Peyer's patch (tissue), 4 donors: ENCODE results near the gene CNOT10. TPM values are rescaled to one million over a fixed set of nuclear protein-coding genes. Genes with fewer than 3 reads are reported as not detected.
"Not testable (repeated sequence)": the region's sequence is repeated elsewhere in the genome, so short reads cannot be mapped to it uniquely, and the experiment has no call there.

Source experiments
- DNase-seq, 3 donors: peaks; one replicate each; pipeline ENCODE4 v3.0.0-alpha.2; 2017 to 2019
- H3K27ac ChIP-seq, 4 donors: fragments of 200-600 bp; sonication (generic); one replicate each; pipeline ENCODE4 v1.5.1; 2016 to 2019
- H3K27me3 ChIP-seq, 2 donors: fragments of 200-600 bp; sonication (generic); one replicate each; pipeline ENCODE4 v1.5.1; 2019
- H3K36me3 ChIP-seq, 3 donors: fragments of 200-600 bp; sonication (generic); one replicate each; pipeline ENCODE4 v1.5.1; 2016 to 2019
- H3K4me1 ChIP-seq, 4 donors: fragments of 200-600 bp; sonication (generic); one replicate each; pipeline ENCODE4 v1.5.1; 2016 to 2019
- H3K4me3 ChIP-seq, 4 donors: fragments of 200-600 bp; sonication (generic); 1 replicate in 3 of 4; 2 replicates in 1 of 4; pipeline ENCODE4 v1.5.1; 2016 to 2019; ENCODE audit warnings: mild to moderate bottlenecking in 1 of 4
- H3K9me3 ChIP-seq, 4 donors: fragments of 200-600 bp; sonication (generic); one replicate each; pipeline ENCODE4 v1.5.1; 2016 to 2019; ENCODE audit warnings: mild to moderate bottlenecking in 1 of 4
- CTCF ChIP-seq, 6 experiments: fragments of 450-650 bp in 4 of 6; fragments of 200-600 bp in 2 of 6; sonication (generic) in 1 of 6; IDR thresholded peaks; one replicate each; pipeline ENCODE4 v1.5.1; 2017 to 2019; ENCODE audit warnings: antibody characterized with exemption in 6 of 6, mild to moderate bottlenecking in 3 of 6, moderate library complexity in 1 of 6
- POLR2A ChIP-seq, 2 donors: fragments of 450-650 bp; IDR thresholded peaks; one replicate each; pipeline ENCODE4 v1.5.1; 2017; ENCODE audit warnings: antibody characterized with exemption in 2 of 2, mild to moderate bottlenecking in 2 of 2, moderate library complexity in 2 of 2
- total RNA-seq, 4 donors: library from RNA; depleted of rRNA; stranded (reverse); fragments of >200 nt; gene quantifications; one replicate each; pipeline ENCODE4 v1.1.0, GENCODE V29; 2016

Gene CNOT10
- total RNA-seq, 4 donors from 2014 or later, result 22.8 to 46.3 (median 31.5) TPM

- Histone ChIP-seq H3K27ac (no peak overlapping the region), H3K27me3 (no peaks in the 10 kb centered on the region), H3K36me3 (peaks cover 0 to 33% (median 0%) of the 10 kb centered on the region in 3 donors), H3K4me1 (no peaks in the 10 kb centered on the region), H3K4me3 (no peak overlapping the region), H3K9me3 (no peaks in the 10 kb centered on the region)
- DNase-seq, result no peak
- no peak for TF ChIP-seq CTCF (IDR thresholded peaks at IDR 0.05)
Measured at GRCh38 chr3:32713181-32713580, 28.2 kb downstream of the CNOT10 start.

- Histone ChIP-seq H3K27ac (no peak overlapping the region), H3K36me3 (peaks cover 0 to 50% (median 0%) of the 10 kb centered on the region in 3 donors), H3K4me1 (no peaks in the 10 kb centered on the region), H3K9me3 (no peaks in the 10 kb centered on the region), H3K4me3 (no peak overlapping the region), H3K27me3 (no peaks in the 10 kb centered on the region)
- DNase-seq, result no peak
- TF ChIP-seq POLR2A (IDR thresholded peaks at IDR 0.05), result no peak
- no peak for TF ChIP-seq CTCF (IDR thresholded peaks at IDR 0.05)
Measured at GRCh38 chr3:32719335-32719734, 34.3 kb downstream of the CNOT10 start.

GRCh38 chr3:32719931-32720330, 34.9 kb downstream of the CNOT10 start:
- Histone ChIP-seq H3K36me3 (peaks cover 0 to 49% (median 0%) of the 10 kb centered on the region in 3 donors), H3K4me3 (no peak overlapping the region), H3K27me3 (no peaks in the 10 kb centered on the region), H3K4me1 (no peaks in the 10 kb centered on the region), H3K27ac (no peak overlapping the region), H3K9me3 (no peaks in the 10 kb centered on the region)
- no peak for TF ChIP-seq POLR2A (IDR thresholded peaks at IDR 0.05)
- TF ChIP-seq CTCF (IDR thresholded peaks at IDR 0.05), result no peak
- DNase-seq, result no peak

GRCh38 chr3:32725721-32726120, 40.7 kb downstream of the CNOT10 start:
- no peaks in the 10 kb centered on the region for H3K4me1 ChIP-seq
- no peaks in the 10 kb centered on the region for H3K9me3 ChIP-seq
- no peaks in the 10 kb centered on the region for H3K27me3 ChIP-seq
- peaks cover 0 to 49% (median 0%) of the 10 kb centered on the region in 3 donors for H3K36me3 ChIP-seq
- H3K27ac ChIP-seq, result no peak overlapping the region
- H3K4me3 ChIP-seq, result no peak overlapping the region
- no peak for TF ChIP-seq POLR2A (IDR thresholded peaks at IDR 0.05)
- no peak for TF ChIP-seq CTCF (IDR thresholded peaks at IDR 0.05)
- DNase-seq, result no peak

- Histone ChIP-seq H3K27me3 (no peaks in the 10 kb centered on the region), H3K9me3 (no peaks in the 10 kb centered on the region), H3K27ac (no peak overlapping the region), H3K4me3 (no peak overlapping the region), H3K36me3 (peaks cover 0 to 39% (median 0%) of the 10 kb centered on the region in 3 donors), H3K4me1 (no peaks in the 10 kb centered on the region)
- no peak for DNase-seq
- TF ChIP-seq CTCF (IDR thresholded peaks at IDR 0.05), result peak in 5 of 6 experiments; percentile 19 to 60 (median 53)
- no peak for TF ChIP-seq POLR2A (IDR thresholded peaks at IDR 0.05)
Measured at GRCh38 chr3:32733631-32734229, 48.7 kb downstream of the CNOT10 start.

GRCh38 chr3:32734756-32735155, 49.8 kb downstream of the CNOT10 start:
- no peak for DNase-seq
- peaks cover 0 to 37% (median 0%) of the 10 kb centered on the region in 3 donors for H3K36me3 ChIP-seq
- TF ChIP-seq CTCF (IDR thresholded peaks at IDR 0.05) (no peak), POLR2A (IDR thresholded peaks at IDR 0.05) (no peak)

GRCh38 chr3:32743470-32743869, 58.5 kb downstream of the CNOT10 start:
- H3K27ac ChIP-seq, result not testable (repeated sequence)

More at GRCh38 chr3:32734756-32735155, 49.8 kb downstream of the CNOT10 start:
- Histone ChIP-seq H3K4me1 (no peaks in the 10 kb centered on the region), H3K27ac (no peak overlapping the region), H3K9me3 (no peaks in the 10 kb centered on the region), H3K27me3 (no peaks in the 10 kb centered on the region), H3K4me3 (no peak overlapping the region)

More at GRCh38 chr3:32743470-32743869, 58.5 kb downstream of the CNOT10 start:
- not testable (repeated sequence) for H3K9me3 ChIP-seq, H3K27me3 ChIP-seq, H3K4me3 ChIP-seq, H3K4me1 ChIP-seq, DNase-seq
- H3K36me3 ChIP-seq, result peaks cover 0 to 22% (median 0%) of the 10 kb centered on the region in 3 donors
